ENCODE results near the gene RASSF1. TPM values are rescaled to one million over a fixed set of nuclear protein-coding genes. Genes with fewer than 3 reads are reported as not detected.
"Not testable (repeated sequence)": the region's sequence is repeated elsewhere in the genome, so short reads cannot be mapped to it uniquely, and the experiment has no call there.

The RASSF1 gene
- total RNA-seq, 4 donors from 2014 or later: 33.9 to 63.3 (median 39.7) TPM

GRCh38 chr3:50314342-50314741, 26.3 kb downstream of the RASSF1 start:
- TF ChIP-seq POLR2A (IDR thresholded peaks at IDR 0.05): no peak
- no peak for TF ChIP-seq EP300 (IDR thresholded peaks at IDR 0.05)
- no peak for TF ChIP-seq POLR2AphosphoS5 (IDR thresholded peaks at IDR 0.05)
- TF ChIP-seq CTCF (IDR thresholded peaks at IDR 0.05): no peak
- Histone ChIP-seq H3K36me3 (peaks cover 13% of the 10 kb centered on the region), H3K4me1 (peaks cover 70% of the 10 kb centered on the region), H3K27ac (peak overlapping the region; percentile 6), H3K27me3 (no peaks in the 10 kb centered on the region), H3K4me3 (no peak overlapping the region), H3K9me3 (no peaks in the 10 kb centered on the region)
- DNase-seq (ENCODE audit: low spot score in 2 of 2): no peak
- WGBS: 72% methylated on average over 3 of the region's 3 CpGs

GRCh38 chr3:50312041-50312440, 28.6 kb downstream of the RASSF1 start:
- H3K4me1 ChIP-seq: peaks cover 47% of the 10 kb centered on the region
- H3K4me3 ChIP-seq: peak overlapping the region; percentile 48

GRCh38 chr3:50304601-50305000, 36.0 kb downstream of the RASSF1 start:
- Histone ChIP-seq H3K4me1 (peaks cover 32% of the 10 kb centered on the region), H3K27ac (no peak overlapping the region), H3K36me3 (no peaks in the 10 kb centered on the region), H3K9me3 (no peaks in the 10 kb centered on the region), H3K4me3 (no peak overlapping the region), H3K27me3 (no peaks in the 10 kb centered on the region)
- no peak for TF ChIP-seq CTCF (IDR thresholded peaks at IDR 0.05)
- TF ChIP-seq POLR2A (IDR thresholded peaks at IDR 0.05): no peak
- no peak for TF ChIP-seq EP300 (IDR thresholded peaks at IDR 0.05)
- no peak for TF ChIP-seq POLR2AphosphoS5 (IDR thresholded peaks at IDR 0.05)
- DNase-seq (ENCODE audit: low spot score in 2 of 2): no peak

More at GRCh38 chr3:50312041-50312440, 28.6 kb downstream of the RASSF1 start:
- DNase-seq (ENCODE audit: low spot score in 2 of 2); H3K36me3 ChIP-seq; H3K9me3 ChIP-seq; H3K27me3 ChIP-seq: not testable (repeated sequence)
- H3K27ac ChIP-seq: peak overlapping the region; percentile 41
- no CpG with 5 or more reads among the region's 32 CpGs for WGBS

- 53% methylated on average over 6 of the region's 14 CpGs for WGBS
- H3K9me3 ChIP-seq: no peaks in the 10 kb centered on the region
- TF ChIP-seq EP300 (IDR thresholded peaks at IDR 0.05): no peak
- no peak for TF ChIP-seq POLR2A (IDR thresholded peaks at IDR 0.05)
- no peak for TF ChIP-seq POLR2AphosphoS5 (IDR thresholded peaks at IDR 0.05)
- TF ChIP-seq CTCF (IDR thresholded peaks at IDR 0.05): no peak
These were observed 37.4 kb downstream of the RASSF1 start, which contains the start of gene HYAL1 for GRCh38 chr3:50303013-50303815. Gene HYAL1, minus strand, starts transcription at chr3:50303574. Its CDS starts 618 bp downstream, at chr3:50302956.

GRCh38 chr3:50302095-50303012, 38.3 kb downstream of the RASSF1 start:
- Histone ChIP-seq H3K27ac (no peak overlapping the region), H3K36me3 (no peaks in the 10 kb centered on the region), H3K9me3 (no peaks in the 10 kb centered on the region), H3K27me3 (no peaks in the 10 kb centered on the region), H3K4me1 (peaks cover 47% of the 10 kb centered on the region), H3K4me3 (no peak overlapping the region)
- TF ChIP-seq POLR2AphosphoS5 (IDR thresholded peaks at IDR 0.05) (no peak), POLR2A (IDR thresholded peaks at IDR 0.05) (no peak), EP300 (IDR thresholded peaks at IDR 0.05) (no peak), CTCF (IDR thresholded peaks at IDR 0.05) (no peak)
- 78% methylated on average over 23 of the region's 32 CpGs for WGBS
- DNase-seq (ENCODE audit: low spot score in 2 of 2): peak in 1 of 2 donors; percentile 71

More at GRCh38 chr3:50303013-50303815, 37.4 kb downstream of the RASSF1 start, which contains the start of gene HYAL1:
- Histone ChIP-seq H3K27ac (peak within 1 kb of the TSS; percentile 7), H3K36me3 (no peaks in the 10 kb centered on the region), H3K4me1 (peaks cover 41% of the 10 kb centered on the region), H3K27me3 (no peaks in the 10 kb centered on the region), H3K4me3 (no peak within 1 kb of the TSS)
- peak in 1 of 2 donors; percentile 87 for DNase-seq (ENCODE audit: low spot score in 2 of 2)

All from suprapubic skin (tissue), 4 donors.